Lung (tissue), 12 donors: ENCODE results near the gene SEMA3C. TPM values are rescaled to one million over a fixed set of nuclear protein-coding genes. Genes with fewer than 3 reads are reported as not detected.

Experiments
- ATAC-seq: fragments of 200-7000 bp; cut with Tn5 transposase; one replicate; pipeline ENCODE4 v1.9.1; 2020; ENCODE audit warnings: moderate number of reproducible peaks; ENCODE audit not compliant: insufficient read depth, low FRiP score
- DNase-seq, 3 donors: peaks; one replicate each; pipeline ENCODE4 v3.0.0-alpha.2; 2013 to 2017
- H3K27ac ChIP-seq, 2 donors: one replicate each; pipeline ENCODE4 v1.5.1; 2013; ENCODE audit warnings: mild to moderate bottlenecking in 2 of 2, moderate library complexity in 2 of 2, control low read depth in 1 of 2, inconsistent platforms in 1 of 2, low read depth in 1 of 2, low read length in 1 of 2
- H3K27me3 ChIP-seq, 3 donors: one replicate each; pipeline ENCODE4 v1.5.1; 2013; ENCODE audit warnings: low read length in 2 of 3; ENCODE audit not compliant: control insufficient read depth in 3 of 3, insufficient read depth in 3 of 3
- H3K36me3 ChIP-seq, 4 donors: one replicate each; pipeline ENCODE4 v1.5.1; 2013; ENCODE audit warnings: low read length in 4 of 4, mild to moderate bottlenecking in 1 of 4, moderate library complexity in 1 of 4; ENCODE audit not compliant: control insufficient read depth in 4 of 4, insufficient read depth in 4 of 4
- H3K4me1 ChIP-seq, 5 donors: one replicate each; pipeline ENCODE4 v1.5.1; 2013; ENCODE audit warnings: low read length in 5 of 5, mild to moderate bottlenecking in 2 of 5, moderate library complexity in 1 of 5; ENCODE audit not compliant: control insufficient read depth in 5 of 5, insufficient read depth in 5 of 5
- H3K4me3 ChIP-seq: one replicate; pipeline ENCODE4 v1.5.1; 2013; ENCODE audit warnings: mild to moderate bottlenecking, control low read depth, moderate library complexity
- H3K9ac ChIP-seq, 2 donors: one replicate each; pipeline ENCODE4 v1.5.1; 2013; ENCODE audit warnings: low read length in 2 of 2, control low read depth in 1 of 2; ENCODE audit not compliant: insufficient read depth in 1 of 2
- H3K9me3 ChIP-seq, 4 donors: one replicate each; pipeline ENCODE4 v1.5.1; 2013; ENCODE audit warnings: low read length in 3 of 4, mild to moderate bottlenecking in 1 of 4, moderate library complexity in 1 of 4; ENCODE audit not compliant: control insufficient read depth in 4 of 4, insufficient read depth in 3 of 4
- WGBS, 2 donors: extraction: QIAGEN DNeasy Blood & Tissue Kit; methylation state at CpG; one replicate each; pipeline ENCODE4 v1.1.7; 2013; 5-methylcytosine and 5-hydroxymethylcytosine counted together
- polyA plus RNA-seq, 2 donors: library from polyadenylated mRNA; stranded (reverse); fragments of 200-250 nt; gene quantifications; one replicate each; pipeline ENCODE4 v1.2.1, GENCODE V29; 2013
- total RNA-seq, 2 donors: library from RNA; depleted of rRNA in 1 of 2; stranded (reverse); fragments of >200 nt in 1 of 2; gene quantifications; one replicate each; pipeline ENCODE4 v1.2.1, GENCODE V29; 2014 to 2021
- TF ChIP-seq, protein P1 (sequence below): IDR thresholded peaks from 2 replicates; pipeline ENCODE4 v1.5.1; 2012; ENCODE audit warnings: mild to moderate bottlenecking; ENCODE audit errors: control extremely low read depth, extremely low read depth
- donor health status: control.
- donor health status: control.
- donor health status: Bipolar disorder and iron deficiency.
- donor health status: healthy.
- donor health status: DM: yes; HTN: yes; CAD: no.

The SEMA3C gene
- total and polyA plus RNA-seq, 4 donors: 6.9 to 87.2 (median 33.7) TPM

DNA sequence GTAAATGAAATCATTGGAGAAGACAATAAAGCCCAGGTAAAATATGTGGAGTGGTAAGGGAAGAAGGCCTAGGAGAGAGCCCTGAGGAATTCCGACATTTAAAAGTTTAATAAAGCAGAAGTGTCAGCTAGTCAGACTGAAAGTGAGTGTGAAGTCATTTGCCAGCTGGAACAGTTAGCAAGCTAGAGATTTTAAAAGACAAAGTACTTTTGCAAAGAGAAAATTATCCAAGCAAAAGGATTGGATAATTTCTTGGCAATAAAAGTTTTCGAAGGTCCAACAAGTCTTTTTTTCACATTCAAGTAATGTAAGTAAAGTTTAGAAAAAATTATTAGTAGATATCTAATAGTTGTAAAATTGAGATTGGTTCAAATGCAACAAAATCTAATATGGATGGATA is 27.1 kb upstream of the SEMA3C start:
- Histone ChIP-seq H3K4me1 (peaks cover 0 to 18% (median 5%) of the 10 kb centered on the region in 5 donors), H3K4me3 (no peak overlapping the region), H3K9ac (no peak overlapping the region), H3K27ac (no peak overlapping the region), H3K27me3 (no peaks in the 10 kb centered on the region), H3K9me3 (no peaks in the 10 kb centered on the region), H3K36me3 (no peaks in the 10 kb centered on the region)
- DNase-seq (peak in 1 of 3 donors; percentile 43), ATAC-seq (no peak)
- 81 to 90% methylated on average over 2 of the region's 2 CpGs for WGBS, 2 donors
- TF ChIP-seq, protein P1, sequence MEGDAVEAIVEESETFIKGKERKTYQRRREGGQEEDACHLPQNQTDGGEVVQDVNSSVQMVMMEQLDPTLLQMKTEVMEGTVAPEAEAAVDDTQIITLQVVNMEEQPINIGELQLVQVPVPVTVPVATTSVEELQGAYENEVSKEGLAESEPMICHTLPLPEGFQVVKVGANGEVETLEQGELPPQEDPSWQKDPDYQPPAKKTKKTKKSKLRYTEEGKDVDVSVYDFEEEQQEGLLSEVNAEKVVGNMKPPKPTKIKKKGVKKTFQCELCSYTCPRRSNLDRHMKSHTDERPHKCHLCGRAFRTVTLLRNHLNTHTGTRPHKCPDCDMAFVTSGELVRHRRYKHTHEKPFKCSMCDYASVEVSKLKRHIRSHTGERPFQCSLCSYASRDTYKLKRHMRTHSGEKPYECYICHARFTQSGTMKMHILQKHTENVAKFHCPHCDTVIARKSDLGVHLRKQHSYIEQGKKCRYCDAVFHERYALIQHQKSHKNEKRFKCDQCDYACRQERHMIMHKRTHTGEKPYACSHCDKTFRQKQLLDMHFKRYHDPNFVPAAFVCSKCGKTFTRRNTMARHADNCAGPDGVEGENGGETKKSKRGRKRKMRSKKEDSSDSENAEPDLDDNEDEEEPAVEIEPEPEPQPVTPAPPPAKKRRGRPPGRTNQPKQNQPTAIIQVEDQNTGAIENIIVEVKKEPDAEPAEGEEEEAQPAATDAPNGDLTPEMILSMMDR: no peak

DNA sequence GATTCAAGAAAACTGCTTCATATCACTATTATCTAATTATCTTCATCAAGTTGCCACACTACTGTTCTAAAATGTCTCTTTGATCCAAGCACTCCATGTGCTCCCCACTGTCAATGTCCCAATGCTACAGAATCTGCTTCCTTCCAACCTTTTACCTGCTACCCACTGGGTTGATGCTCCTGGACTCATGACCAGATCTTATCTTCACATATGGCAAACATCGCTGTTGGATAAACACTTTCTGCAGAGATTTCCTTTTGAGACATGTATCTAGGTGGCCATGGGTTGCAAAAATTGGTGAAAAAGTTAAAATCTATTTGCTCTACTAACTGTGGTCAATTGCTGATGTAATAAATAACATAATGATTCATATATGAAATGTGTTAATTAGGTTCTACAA is 24.5 kb upstream of the SEMA3C start:
- Histone ChIP-seq H3K4me3 (no peak overlapping the region), H3K4me1 (peaks cover 0 to 19% (median 5%) of the 10 kb centered on the region in 5 donors), H3K9ac (no peak overlapping the region), H3K27me3 (no peaks in the 10 kb centered on the region), H3K9me3 (no peaks in the 10 kb centered on the region), H3K27ac (no peak overlapping the region), H3K36me3 (no peaks in the 10 kb centered on the region)
- DNase-seq (no peak), ATAC-seq (no peak)
- 83 to 88% methylated on average over 1 of the region's 1 CpG for WGBS, 2 donors
- TF ChIP-seq, protein P1: no peak

DNA sequence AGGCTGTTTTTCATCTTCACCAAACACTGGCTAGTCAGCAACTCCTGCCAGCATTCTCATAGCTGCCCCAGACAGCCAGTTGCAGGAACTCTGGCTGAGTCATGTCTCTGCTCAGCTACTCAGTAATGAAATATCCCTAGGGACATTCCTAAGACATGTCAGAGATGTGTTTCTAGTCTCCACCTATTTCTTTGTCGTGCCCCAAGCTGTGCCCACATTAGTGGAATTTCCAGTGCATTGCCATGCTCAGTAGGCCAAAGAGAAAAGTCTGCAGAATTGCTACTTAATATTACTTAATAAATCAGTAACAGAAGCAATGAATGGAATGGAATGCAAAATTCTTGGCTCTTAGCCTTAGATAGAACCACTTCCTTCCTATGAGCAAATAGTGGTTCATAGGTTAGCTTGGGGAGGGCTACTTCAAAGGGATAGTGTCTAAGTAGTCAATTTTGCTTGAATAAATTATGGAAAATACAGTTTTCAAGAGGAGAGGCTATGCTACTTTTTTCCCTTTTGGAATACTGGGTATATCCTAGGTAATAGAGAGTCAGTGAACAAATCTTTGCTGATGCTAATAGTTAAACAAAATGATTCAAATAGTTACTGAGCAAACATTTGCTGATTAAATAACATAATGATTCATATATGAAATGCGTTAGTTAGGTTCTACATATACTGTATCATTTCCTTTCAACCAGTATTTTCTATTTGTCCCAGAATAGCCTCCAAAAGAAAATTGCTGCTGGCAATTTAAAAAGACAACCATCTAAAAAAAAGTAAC is 23.6 kb upstream of the SEMA3C start:
- TF ChIP-seq, protein P1: no peak
- peak; percentile 83 for ATAC-seq
- Histone ChIP-seq H3K36me3 (no peaks in the 10 kb centered on the region), H3K4me3 (no peak overlapping the region), H3K27me3 (no peaks in the 10 kb centered on the region), H3K9me3 (no peaks in the 10 kb centered on the region), H3K9ac (no peak overlapping the region), H3K4me1 (peaks cover 0 to 19% (median 5%) of the 10 kb centered on the region in 5 donors), H3K27ac (no peak overlapping the region)
- WGBS, 2 donors: 31 to 59% methylated on average over 2 of the region's 2 CpGs
- DNase-seq: peak; percentile 56 to 90 (median 86)
